Neuronal stem cell (in vitro differentiated cells): ENCODE data around the gene PEAR1.

ENCODE experiments used
- DNase-seq: peaks from one replicate; pipeline ENCODE4 v3.0.0-alpha.2; 2013; ENCODE audit warnings: low spot score
- H2AFZ ChIP-seq: one replicate; pipeline ENCODE4 v1.6.1; 2013; ENCODE audit warnings: mild to moderate bottlenecking, low read length, inconsistent platforms
- H2AK5ac ChIP-seq: 2 replicates; pipeline ENCODE4 v1.6.1; 2013; ENCODE audit warnings: low read depth, mild to moderate bottlenecking, inconsistent platforms, low read length, moderate library complexity, mixed read lengths
- H2BK120ac ChIP-seq: 2 replicates; pipeline ENCODE4 v1.6.1; 2013; ENCODE audit warnings: low read depth, mild to moderate bottlenecking, inconsistent platforms, low read length, moderate library complexity, mixed read lengths
- H2BK12ac ChIP-seq: one replicate; pipeline ENCODE4 v1.6.1; 2013; ENCODE audit warnings: low read length, inconsistent platforms
- H2BK15ac ChIP-seq: 2 replicates; pipeline ENCODE4 v1.6.1; 2013; ENCODE audit warnings: mild to moderate bottlenecking, low read length, inconsistent platforms, mixed read lengths
- H2BK5ac ChIP-seq: one replicate; pipeline ENCODE4 v1.6.1; 2013; ENCODE audit warnings: inconsistent platforms, mild to moderate bottlenecking, low read length, moderate library complexity
- H3K14ac ChIP-seq: one replicate; pipeline ENCODE4 v1.6.1; 2013; ENCODE audit warnings: low read length, inconsistent platforms
- H3K18ac ChIP-seq: 2 replicates; pipeline ENCODE4 v1.6.1; 2013; ENCODE audit warnings: low read length, inconsistent platforms
- H3K23ac ChIP-seq: 2 replicates; pipeline ENCODE4 v1.6.1; 2013; ENCODE audit warnings: low read depth, mild to moderate bottlenecking, mixed read lengths, low read length, inconsistent platforms; ENCODE audit not compliant: poor library complexity
- H3K27ac ChIP-seq: replicated peaks from 3 replicates; pipeline ENCODE4 v1.5.1; 2013; ENCODE audit warnings: low read length, inconsistent platforms
- H3K27me3 ChIP-seq, 3 experiments: 2 replicates each; pipeline ENCODE4 v1.6.1; 2013; ENCODE audit warnings: low read length in 3 of 3, mild to moderate bottlenecking in 2 of 3, inconsistent platforms in 1 of 3, low read depth in 1 of 3, mixed read lengths in 1 of 3, moderate library complexity in 1 of 3; ENCODE audit not compliant: control insufficient read depth in 3 of 3, insufficient read depth in 3 of 3
- H3K36me3 ChIP-seq, 2 donors: replicated peaks in 1 of 2; 2 replicates each; pipeline ENCODE4 v1.6.1; 2013; ENCODE audit warnings: low read length in 2 of 2; ENCODE audit not compliant: control insufficient read depth in 2 of 2, insufficient read depth in 2 of 2
- H3K4ac ChIP-seq: 2 replicates; pipeline ENCODE4 v1.6.1; 2013; ENCODE audit warnings: inconsistent platforms, mild to moderate bottlenecking, low read length, moderate library complexity
- H3K4me1 ChIP-seq, 2 donors: 1 replicate in 1 of 2; 2 replicates in 1 of 2; pipeline ENCODE4 v1.6.1; 2013; ENCODE audit warnings: low read length in 2 of 2, low read depth in 1 of 2; ENCODE audit not compliant: control insufficient read depth in 2 of 2, insufficient read depth in 1 of 2
- H3K4me2 ChIP-seq: one replicate; pipeline ENCODE4 v1.6.1; 2013; ENCODE audit warnings: mild to moderate bottlenecking, low read length, inconsistent platforms; ENCODE audit not compliant: insufficient read depth, poor library complexity, severe bottlenecking
- H3K4me3 ChIP-seq, 2 donors: 2 replicates each; pipeline ENCODE4 v1.5.1; 2013; ENCODE audit warnings: low read length in 2 of 2, mild to moderate bottlenecking in 2 of 2, inconsistent platforms in 1 of 2, moderate library complexity in 1 of 2
- H3K79me1 ChIP-seq: one replicate; pipeline ENCODE4 v1.6.1; 2013; ENCODE audit warnings: low read depth, mild to moderate bottlenecking, inconsistent platforms, low read length, moderate library complexity
- H3K9ac ChIP-seq: one replicate; pipeline ENCODE4 v1.6.1; 2013; ENCODE audit warnings: mild to moderate bottlenecking, low read depth, low read length, inconsistent platforms; ENCODE audit not compliant: poor library complexity
- H3K9me3 ChIP-seq, 2 donors: replicated peaks in 1 of 2; 2 replicates each; pipeline versions ENCODE3 to v1.6.1; 2013; ENCODE audit warnings: low read length in 2 of 2, mild to moderate bottlenecking in 2 of 2, inconsistent platforms in 1 of 2, low read depth in 1 of 2, mixed read lengths in 1 of 2, moderate library complexity in 1 of 2; ENCODE audit not compliant: control insufficient read depth in 2 of 2, insufficient read depth in 1 of 2
- H4K8ac ChIP-seq: one replicate; pipeline ENCODE4 v1.6.1; 2013; ENCODE audit warnings: low read depth, mild to moderate bottlenecking, inconsistent platforms, low read length, moderate library complexity
- H4K91ac ChIP-seq: one replicate; pipeline ENCODE4 v1.6.1; 2013; ENCODE audit warnings: low read length, low read depth, mild to moderate bottlenecking, inconsistent platforms; ENCODE audit not compliant: poor library complexity
- WGBS, 2 donors: extraction: QIAGEN DNeasy Blood & Tissue Kit; methylation state at CpG; one replicate each; pipeline ENCODE4 v1.1.7; 2013; ENCODE audit warnings: missing lambda C conversion rate in 2 of 2, mixed read lengths in 1 of 2; ENCODE audit not compliant: insufficient read length in 2 of 2, insufficient replicate concordance in 1 of 2; ENCODE audit errors: extremely low coverage in 2 of 2; 5-methylcytosine and 5-hydroxymethylcytosine counted together

The PEAR1 gene

GRCh38 chr1:156929596-156930238 is 36.2 kb downstream of the PEAR1 start:
- H3K4me3 ChIP-seq, result no peak overlapping the region
- H3K27ac ChIP-seq, result no peak overlapping the region
- H2BK12ac ChIP-seq, result no peak overlapping the region
- no peak overlapping the region for H2BK5ac ChIP-seq
- peak overlapping the region; percentile 29 for H2AK5ac ChIP-seq
- no CpG with 5 or more reads among the region's 6 CpGs for WGBS, 2 donors
- peak overlapping the region; percentile 12 for H2BK15ac ChIP-seq
- H3K4me2 ChIP-seq, result no peak overlapping the region
- H4K91ac ChIP-seq, result no peak overlapping the region
- no peak overlapping the region for H3K23ac ChIP-seq
- H3K9ac ChIP-seq, result no peak overlapping the region
- peaks cover 3 to 9% of the 10 kb centered on the region in 2 donors for H3K4me1 ChIP-seq
- H3K36me3 ChIP-seq, result peaks cover 0 to 12% of the 10 kb centered on the region in 2 donors
- H2BK120ac ChIP-seq, result no peak overlapping the region
- peaks cover 21 to 51% (median 39%) of the 10 kb centered on the region in 3 experiments for H3K27me3 ChIP-seq
- H3K4ac ChIP-seq, result no peak overlapping the region
- peaks cover 2 to 3% of the 10 kb centered on the region in 2 donors for H3K9me3 ChIP-seq
- H3K14ac ChIP-seq, result no peak overlapping the region
- H3K79me1 ChIP-seq, result no peaks in the 10 kb centered on the region
- H3K18ac ChIP-seq, result no peak overlapping the region
- no peak overlapping the region for H4K8ac ChIP-seq
- no peak overlapping the region for H2AFZ ChIP-seq
- DNase-seq, result no peak

GRCh38 chr1:156930483-156930882 is 37.0 kb downstream of the PEAR1 start:
- WGBS, 2 donors, result no CpG with 5 or more reads among the region's 4 CpGs
- H3K9ac ChIP-seq, result no peak overlapping the region
- H4K91ac ChIP-seq, result no peak overlapping the region
- no peak overlapping the region for H3K4me3 ChIP-seq
- H2BK15ac ChIP-seq, result no peak overlapping the region
- H3K27ac ChIP-seq, result no peak overlapping the region
- no peaks in the 10 kb centered on the region for H3K79me1 ChIP-seq
- H2AK5ac ChIP-seq, result no peak overlapping the region
- no peak overlapping the region for H3K4ac ChIP-seq
- no peak overlapping the region for H3K18ac ChIP-seq
- H3K9me3 ChIP-seq, result peaks cover 0 to 1% of the 10 kb centered on the region in 2 donors
- no peak overlapping the region for H2BK120ac ChIP-seq
- H3K14ac ChIP-seq, result no peak overlapping the region
- H3K4me1 ChIP-seq, result peaks cover 3 to 9% of the 10 kb centered on the region in 2 donors
- H2BK5ac ChIP-seq, result no peak overlapping the region
- no peak overlapping the region for H2AFZ ChIP-seq
- peak overlapping the region; percentile 26 for H3K23ac ChIP-seq
- H3K36me3 ChIP-seq, result peaks cover under 1 to 19% of the 10 kb centered on the region in 2 donors
- H3K27me3 ChIP-seq, result peaks cover 16 to 43% (median 31%) of the 10 kb centered on the region in 3 experiments
- no peak overlapping the region for H2BK12ac ChIP-seq
- no peak overlapping the region for H3K4me2 ChIP-seq
- DNase-seq, result no peak
- H4K8ac ChIP-seq, result no peak overlapping the region

GRCh38 chr1:156931211-156931952 is 37.9 kb downstream of the PEAR1 start:
- Histone ChIP-seq H3K4ac (no peak overlapping the region), H3K27ac (no peak overlapping the region), H3K79me1 (no peaks in the 10 kb centered on the region), H4K91ac (no peak overlapping the region), H3K4me3 (no peak overlapping the region), H3K27me3 (peaks cover 10 to 34% (median 23%) of the 10 kb centered on the region in 3 experiments), H2BK5ac (no peak overlapping the region), H2AK5ac (no peak overlapping the region), H3K36me3 (peaks cover 7 to 27% of the 10 kb centered on the region in 2 donors), H3K4me2 (no peak overlapping the region), H4K8ac (no peak overlapping the region), H2BK15ac (no peak overlapping the region), H3K9me3 (no peaks in the 10 kb centered on the region), H3K18ac (no peak overlapping the region), H3K4me1 (peaks cover 3 to 9% of the 10 kb centered on the region in 2 donors), H2BK120ac (no peak overlapping the region), H3K23ac (no peak overlapping the region), H3K9ac (no peak overlapping the region), H3K14ac (no peak overlapping the region), H2BK12ac (no peak overlapping the region), H2AFZ (no peak overlapping the region)
- no peak for DNase-seq
- no CpG with 5 or more reads among the region's 11 CpGs for WGBS, 2 donors
